CD14-positive monocyte (primary cell): ENCODE data around the gene DDX6. TPM values are rescaled to one million over a fixed set of nuclear protein-coding genes. Genes with fewer than 3 reads are reported as not detected.

Experiments
- DNase-seq, 3 donors: peaks; one replicate each; pipeline ENCODE4 v3.0.0-alpha.2; 2011 to 2022
- H2AFZ ChIP-seq: 2 replicates; pipeline ENCODE4 v1.6.0; 2012; ENCODE audit warnings: mild to moderate bottlenecking, low read depth, low read length, inconsistent platforms; ENCODE audit not compliant: insufficient read depth, poor library complexity, severe bottlenecking
- H3K27ac ChIP-seq, 2 donors: 1 replicate in 1 of 2; 2 replicates in 1 of 2; pipeline ENCODE4 v1.5.1; 2012 to 2013; ENCODE audit warnings: low read length in 2 of 2, control low read depth in 1 of 2, inconsistent platforms in 1 of 2, low read depth in 1 of 2, mild to moderate bottlenecking in 1 of 2
- H3K27me3 ChIP-seq, 2 donors: one replicate each; pipeline versions ENCODE4 v1.6.0 to v1.6.1; 2011 to 2013; ENCODE audit warnings: low read length in 2 of 2; ENCODE audit not compliant: control insufficient read depth in 2 of 2, insufficient read depth in 2 of 2
- H3K36me3 ChIP-seq, 2 donors: replicated peaks in 1 of 2; 1 replicate in 1 of 2; 2 replicates in 1 of 2; pipeline versions ENCODE4 v1.5.1 to v1.6.1; 2012 to 2013; ENCODE audit warnings: low read length in 2 of 2, control low read depth in 1 of 2, inconsistent platforms in 1 of 2, mild to moderate bottlenecking in 1 of 2; ENCODE audit not compliant: insufficient read depth in 2 of 2, control insufficient read depth in 1 of 2
- H3K4me1 ChIP-seq, 2 donors: 1 replicate in 1 of 2; 2 replicates in 1 of 2; pipeline versions ENCODE4 v1.5.1 to v1.6.1; 2012 to 2013; ENCODE audit warnings: low read length in 2 of 2, control low read depth in 1 of 2, inconsistent platforms in 1 of 2, mild to moderate bottlenecking in 1 of 2, moderate library complexity in 1 of 2; ENCODE audit not compliant: insufficient read depth in 2 of 2, control insufficient read depth in 1 of 2
- H3K4me2 ChIP-seq: replicated peaks from 2 replicates; pipeline ENCODE3; 2012; ENCODE audit warnings: low read length, moderate library complexity, mild to moderate bottlenecking; ENCODE audit not compliant: poor library complexity, severe bottlenecking; ENCODE audit errors: extremely low read depth
- H3K4me3 ChIP-seq, 3 experiments: fragments of 200-600 bp in 1 of 3; sonication (generic) in 1 of 3; replicated peaks in 1 of 3; 1 replicate in 2 of 3; 2 replicates in 1 of 3; pipeline ENCODE4 v1.5.1; 2011 to 2013; ENCODE audit warnings: low read length in 3 of 3, mild to moderate bottlenecking in 3 of 3, control low read depth in 2 of 3, low read depth in 2 of 3, inconsistent platforms in 1 of 3, moderate library complexity in 1 of 3
- H3K79me2 ChIP-seq: 2 replicates; pipeline ENCODE4 v1.6.0; 2012; ENCODE audit warnings: mild to moderate bottlenecking, control low read depth, inconsistent platforms, low read length, moderate library complexity; ENCODE audit not compliant: insufficient read depth
- H3K9ac ChIP-seq: 2 replicates; pipeline ENCODE4 v1.6.0; 2017; ENCODE audit warnings: low read length, mild to moderate bottlenecking; ENCODE audit not compliant: insufficient read depth, poor library complexity, severe bottlenecking
- H3K9me3 ChIP-seq, 2 donors: replicated peaks in 1 of 2; 1 replicate in 1 of 2; 2 replicates in 1 of 2; pipeline versions ENCODE4 v1.5.1 to v1.6.1; 2012 to 2013; ENCODE audit warnings: low read length in 2 of 2, control low read depth in 1 of 2; ENCODE audit not compliant: control insufficient read depth in 1 of 2, insufficient read depth in 1 of 2
- H4K20me1 ChIP-seq: 2 replicates; pipeline ENCODE4 v1.6.0; 2012; ENCODE audit warnings: mild to moderate bottlenecking, low read length, control low read depth, moderate library complexity; ENCODE audit not compliant: insufficient read depth
- H3K27ac Mint-ChIP-seq, 7 donors: one replicate each; pipeline ENCODE4 v1.8.0; 2020; ENCODE audit warnings: mild to moderate bottlenecking in 7 of 7, mixed read lengths in 7 of 7, moderate library complexity in 6 of 7, inconsistent platforms in 2 of 7
- H3K27me3 Mint-ChIP-seq, 3 donors: one replicate each; pipeline ENCODE4 v1.8.0; 2021 to 2022; ENCODE audit warnings: low read depth in 3 of 3, mild to moderate bottlenecking in 3 of 3, mixed read lengths in 3 of 3, moderate library complexity in 3 of 3, inconsistent platforms in 1 of 3
- H3K36me3 Mint-ChIP-seq, 2 donors: one replicate each; pipeline ENCODE4 v1.8.0; 2020; ENCODE audit warnings: mixed read lengths in 2 of 2, inconsistent platforms in 1 of 2, mild to moderate bottlenecking in 1 of 2
- H3K4me1 Mint-ChIP-seq: one replicate; pipeline ENCODE4 v1.8.0; 2020; ENCODE audit warnings: mild to moderate bottlenecking, mixed read lengths
- H3K4me3 Mint-ChIP-seq, 2 donors: one replicate each; pipeline ENCODE4 v1.8.0; 2020; ENCODE audit warnings: mild to moderate bottlenecking in 2 of 2, mixed read lengths in 2 of 2, moderate library complexity in 1 of 2
- H3K9me3 Mint-ChIP-seq, 7 donors: one replicate each; pipeline ENCODE4 v1.8.0; 2020 to 2022; ENCODE audit warnings: mixed read lengths in 7 of 7, mild to moderate bottlenecking in 6 of 7, moderate library complexity in 6 of 7, inconsistent platforms in 2 of 7
- WGBS: methylation state at CpG from one replicate; pipeline ENCODE4 v1.1.5; 2013; ENCODE audit warnings: missing lambda C conversion rate; ENCODE audit not compliant: insufficient coverage; 5-methylcytosine and 5-hydroxymethylcytosine counted together
- intact Hi-C, 2 donors: fragments of 100-400 bp; cut with micrococcal nuclease; formaldehyde crosslinking; loops; one replicate each; pipeline versions ENCODE4 v1.15.0 to v1.15.1; 2023
- polyA plus RNA-seq, 3 donors: library from polyadenylated mRNA; depleted of rRNA in 1 of 3; unstranded in 2 of 3; stranded (reverse) in 1 of 3; fragments of 300-500 nt in 2 of 3; fragments of >200 nt in 1 of 3; fragmentation: Illumina TruSeq in 2 of 3; gene quantifications; 1 replicate in 2 of 3; 2 replicates in 1 of 3; pipeline ENCODE4 v1.2.3, GENCODE V29; 2012 to 2021
- TF ChIP-seq, protein P1 (sequence below): fragments of 200-600 bp; IDR thresholded peaks from one replicate; pipeline ENCODE4 v1.8.0; 2022; ENCODE audit warnings: antibody characterized with exemption, mild to moderate bottlenecking

DDX6 gene
- polyA plus RNA-seq, 3 donors = 17.8 to 31.9 (median 28.0) TPM

DNA sequence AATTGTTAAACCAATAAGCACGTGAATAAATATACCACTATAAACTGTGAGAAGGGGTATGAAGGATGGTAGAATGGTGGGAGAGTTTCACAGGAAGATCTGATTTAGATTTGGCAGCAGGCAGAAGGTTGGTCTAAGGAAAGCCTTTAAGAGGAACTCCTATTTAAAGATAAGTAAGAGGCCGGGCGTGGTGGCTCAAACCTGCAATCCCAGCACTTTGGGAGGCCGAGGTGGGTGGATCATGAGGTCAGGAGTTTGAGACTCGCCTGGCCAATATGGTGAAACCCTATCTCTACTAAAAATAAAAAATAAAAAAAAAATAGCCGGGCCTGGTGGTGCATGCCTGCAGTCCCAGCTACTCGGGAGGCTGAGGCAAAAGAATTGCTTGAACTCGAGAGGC lies 46.9 kb upstream of the DDX6 start:
- intact Hi-C loops = no loop called here
- Histone ChIP-seq H3K4me2 (no peak overlapping the region), H3K36me3 (no peaks in the 10 kb centered on the region), H3K4me3 (no peak overlapping the region), H3K9me3 (no peaks in the 10 kb centered on the region), H3K79me2 (no peaks in the 10 kb centered on the region), H2AFZ (no peak overlapping the region), H3K27ac (no peak overlapping the region), H3K27me3 (no peaks in the 10 kb centered on the region), H3K4me1 (peaks cover 19 to 22% of the 10 kb centered on the region in 2 donors), H4K20me1 (no peaks in the 10 kb centered on the region), H3K9ac (no peak overlapping the region)
- no CpG with 5 or more reads among the region's 8 CpGs for WGBS
- H3K36me3 Mint-ChIP-seq = no peaks in the 10 kb centered on the region
- H3K27ac Mint-ChIP-seq = peak overlapping the region in 2 of 7 donors; percentile 5 to 12
- peaks cover 0 to 3% (median 2%) of the 10 kb centered on the region in 3 donors for H3K27me3 Mint-ChIP-seq
- TF ChIP-seq, protein P1, sequence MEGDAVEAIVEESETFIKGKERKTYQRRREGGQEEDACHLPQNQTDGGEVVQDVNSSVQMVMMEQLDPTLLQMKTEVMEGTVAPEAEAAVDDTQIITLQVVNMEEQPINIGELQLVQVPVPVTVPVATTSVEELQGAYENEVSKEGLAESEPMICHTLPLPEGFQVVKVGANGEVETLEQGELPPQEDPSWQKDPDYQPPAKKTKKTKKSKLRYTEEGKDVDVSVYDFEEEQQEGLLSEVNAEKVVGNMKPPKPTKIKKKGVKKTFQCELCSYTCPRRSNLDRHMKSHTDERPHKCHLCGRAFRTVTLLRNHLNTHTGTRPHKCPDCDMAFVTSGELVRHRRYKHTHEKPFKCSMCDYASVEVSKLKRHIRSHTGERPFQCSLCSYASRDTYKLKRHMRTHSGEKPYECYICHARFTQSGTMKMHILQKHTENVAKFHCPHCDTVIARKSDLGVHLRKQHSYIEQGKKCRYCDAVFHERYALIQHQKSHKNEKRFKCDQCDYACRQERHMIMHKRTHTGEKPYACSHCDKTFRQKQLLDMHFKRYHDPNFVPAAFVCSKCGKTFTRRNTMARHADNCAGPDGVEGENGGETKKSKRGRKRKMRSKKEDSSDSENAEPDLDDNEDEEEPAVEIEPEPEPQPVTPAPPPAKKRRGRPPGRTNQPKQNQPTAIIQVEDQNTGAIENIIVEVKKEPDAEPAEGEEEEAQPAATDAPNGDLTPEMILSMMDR = no peak
- DNase-seq = no peak
- no peak overlapping the region for H3K4me3 Mint-ChIP-seq
- H3K4me1 Mint-ChIP-seq = peaks cover 31% of the 10 kb centered on the region
- H3K9me3 Mint-ChIP-seq = peaks cover 0 to 2% (median 0%) of the 10 kb centered on the region in 7 donors

DNA sequence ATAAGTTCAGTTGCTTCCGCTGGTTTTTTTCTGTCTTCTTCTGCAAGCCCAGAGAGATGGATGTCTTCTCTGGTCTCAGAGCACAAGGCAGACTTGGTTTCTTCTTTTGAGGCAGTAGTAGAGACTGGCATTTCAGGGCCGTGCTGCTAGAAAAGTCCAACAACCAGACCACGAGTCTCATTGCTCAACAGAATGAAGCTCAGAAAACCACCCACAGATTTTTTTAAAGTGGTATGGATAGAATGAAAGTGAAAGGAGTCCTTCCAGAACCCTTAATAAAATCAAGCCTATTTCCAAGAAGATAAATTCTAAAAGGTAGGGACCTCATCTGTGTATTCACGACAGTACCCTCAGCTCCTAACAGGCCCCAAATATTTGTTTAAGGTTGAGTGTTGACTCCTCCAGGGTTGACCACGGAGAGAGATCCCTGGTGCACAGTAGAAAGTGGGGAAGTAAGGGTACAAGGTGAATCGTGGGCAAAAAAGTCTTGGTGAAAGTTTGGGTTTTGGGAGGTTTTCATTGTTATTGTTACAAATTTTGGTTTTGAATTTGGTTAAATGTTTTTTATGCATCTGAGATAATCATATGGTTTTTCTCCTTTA lies 43.6 kb upstream of the DDX6 start:
- H3K4me2 ChIP-seq = peak overlapping the region; percentile 60
- no peaks in the 10 kb centered on the region for H3K79me2 ChIP-seq
- H3K4me3 Mint-ChIP-seq = peak overlapping the region; percentile 58 to 70
- H3K27me3 Mint-ChIP-seq = peaks cover 0 to 3% (median 0%) of the 10 kb centered on the region in 3 donors
- no peaks in the 10 kb centered on the region for H3K9me3 ChIP-seq
- DNase-seq = peak; percentile 24 to 50 (median 42)
- no peaks in the 10 kb centered on the region for H3K27me3 ChIP-seq
- peak overlapping the region in 1 of 3 experiments; percentile 46 for H3K4me3 ChIP-seq
- 83% methylated on average over 1 of the region's 6 CpGs for WGBS
- H3K4me1 ChIP-seq = peaks cover 19 to 22% of the 10 kb centered on the region in 2 donors
- TF ChIP-seq, protein P1 = no peak
- H2AFZ ChIP-seq = peak overlapping the region; percentile 67
- peak overlapping the region in 1 of 2 donors; percentile 59 for H3K27ac ChIP-seq
- H3K9ac ChIP-seq = no peak overlapping the region
- peaks cover 26% of the 10 kb centered on the region for H3K4me1 Mint-ChIP-seq
- H3K27ac Mint-ChIP-seq = peak overlapping the region in 6 of 7 donors; percentile 58 to 84 (median 68)
- H4K20me1 ChIP-seq = no peaks in the 10 kb centered on the region
- no peaks in the 10 kb centered on the region for H3K36me3 ChIP-seq
- intact Hi-C loops = no loop called here
- peaks cover 0 to 2% (median 0%) of the 10 kb centered on the region in 7 donors for H3K9me3 Mint-ChIP-seq
- H3K36me3 Mint-ChIP-seq = no peaks in the 10 kb centered on the region
